ENCODE results near the gene HYPK. TPM values are rescaled to one million over a fixed set of nuclear protein-coding genes. Genes with fewer than 3 reads are reported as not detected.
A peak's percentile ranks its signal among the peaks of the same experiment; 100 is the strongest.

HYPK gene
- total and polyA plus RNA-seq, 2 of the 8 experiments (the other 6 are each of a cell fraction or from before 2014, with no cell fraction given), result 5.4 to 17.6 TPM

GRCh38 chr15:43826029-43826507 lies 25.7 kb downstream of the HYPK start:
- no peak overlapping the region for H2AFZ ChIP-seq (ENCODE audit: low read length)

More at GRCh38 chr15:43826029-43826507, 25.7 kb downstream of the HYPK start:
- Histone ChIP-seq H3K79me1 (ENCODE audit: low read depth, low read length) (no peaks in the 10 kb centered on the region), H3K23ac (ENCODE audit: insufficient read length) (no peak overlapping the region), H3K27me3 (replicated peaks in 1 of 4; ENCODE audit: control insufficient read depth in 3 of 4, extremely low read depth in 1 of 4, insufficient read depth in 3 of 4, low read length in 3 of 4) (peaks cover 0 to 16% (median 4%) of the 10 kb centered on the region in 4 experiments; a peak in 4 of 7 replicates), H3K4ac (replicated peaks; ENCODE audit: insufficient read length, low read depth, low read length) (no peak overlapping the region), H4K91ac (replicated peaks; ENCODE audit: insufficient read length, low read length) (no peak overlapping the region), H3K36me3 (ENCODE audit: control insufficient read depth in 2 of 4, insufficient read depth in 4 of 4, low read length in 3 of 4) (peaks cover 0 to 5% (median 0%) of the 10 kb centered on the region in 4 experiments; a peak in 1 of 8 replicates), H4K8ac (ENCODE audit: extremely low read depth, insufficient read depth, low read length) (peak overlapping the region; percentile 66; the same call in 1 of the 2 replicates), H2BK120ac (replicated peaks; ENCODE audit: low read depth, low read length) (no peak overlapping the region), H3K18ac (ENCODE audit: extremely low read depth, low read length) (no peak overlapping the region; the same call in 1 of the 2 replicates), H3K23me2 (ENCODE audit: low read depth, low read length) (no peaks in the 10 kb centered on the region), H3K4me2 (ENCODE audit: insufficient read depth in 1 of 2, low read depth in 2 of 2, low read length in 2 of 2) (peak overlapping the region in 1 of 2 experiments; percentile 64; a peak in 2 of 4 replicates), H3K4me3 (ENCODE audit: extremely low read depth in 1 of 4, insufficient read depth in 2 of 4, low read depth in 3 of 4, low read length in 4 of 4) (peak overlapping the region in 1 of 4 experiments; percentile 82; a peak in 2 of 8 replicates), H3K9me3 (ENCODE audit: insufficient read depth in 2 of 2, low read depth in 1 of 2, low read length in 1 of 2) (peaks cover 0 to 3% of the 10 kb centered on the region in 2 experiments; a peak in 2 of 4 replicates), H2BK12ac (ENCODE audit: low read depth, low read length) (no peak overlapping the region), H3K79me2 (ENCODE audit: control insufficient read depth in 1 of 2, insufficient read depth in 2 of 2, low read length in 2 of 2) (peaks cover 3 to 21% of the 10 kb centered on the region in 2 experiments), H2BK5ac (ENCODE audit: low read depth, low read length) (no peak overlapping the region), H3K9ac (replicated peaks in 1 of 4; ENCODE audit: extremely low read depth in 1 of 4, low read depth in 3 of 4, low read length in 3 of 4) (no peak overlapping the region), H4K5ac (ENCODE audit: insufficient read length, low read depth, low read length) (no peak overlapping the region), H2BK20ac (ENCODE audit: low read length) (no peak overlapping the region), H2BK15ac (ENCODE audit: low read length) (no peak overlapping the region), H3K56ac (replicated peaks; ENCODE audit: insufficient read length, low read depth, low read length) (no peak overlapping the region), H2AK5ac (ENCODE audit: low read depth, low read length) (no peak overlapping the region), H3K14ac (ENCODE audit: insufficient read length) (no peak overlapping the region), H4K20me1 (replicated peaks in 1 of 2; ENCODE audit: control insufficient read depth in 1 of 2, insufficient read depth in 2 of 2, low read length in 2 of 2) (no peaks in the 10 kb centered on the region), H3K4me1 (replicated peaks in 1 of 4; ENCODE audit: control insufficient read depth in 3 of 4, insufficient read depth in 4 of 4, low read length in 3 of 4) (peaks cover 0 to 4% (median 2%) of the 10 kb centered on the region in 4 experiments; a peak in 4 of 7 replicates), H3K27ac (ENCODE audit: low read depth, low read length) (no peak overlapping the region)
- CTCF ChIA-PET (ENCODE audit: partially characterized antibody), result no interaction called here
- DNase-seq (ENCODE audit: low read depth in 1 of 2, low spot score in 2 of 2) (no peak), FAIRE-seq (no peak)
- TF ChIP-seq TEAD4 (IDR thresholded peaks at IDR 0.05; ENCODE audit: low read depth, low read length) (no peak), CHD2 (IDR thresholded peaks at IDR 0.05; ENCODE audit: low read length) (no peak), POLR2A (IDR thresholded peaks at IDR 0.05; ENCODE audit: control extremely low read depth in 1 of 2, low read depth in 2 of 2, low read length in 2 of 2) (no peak), BRCA1 (IDR thresholded peaks at IDR 0.05; ENCODE audit: low read depth, low read length) (no peak), TAF1 (IDR thresholded peaks at IDR 0.05; ENCODE audit: low read depth, low read length) (no peak), YY1 (IDR thresholded peaks at IDR 0.05; ENCODE audit: low read depth, low read length) (no peak), SAP30 (IDR thresholded peaks at IDR 0.05; ENCODE audit: insufficient read depth, insufficient replicate concordance, low read length) (no peak), RNF2 (IDR thresholded peaks at IDR 0.05; ENCODE audit: borderline replicate concordance, low read depth, low read length, missing control alignments, poor library complexity, severe bottlenecking) (no peak)
- 96% methylated on average over 11 of the region's 11 CpGs; no CpG with 5 or more reads in 1 of the 2 experiments for WGBS, 2 experiments (ENCODE audit: extremely low coverage in 1 of 2, insufficient coverage in 1 of 2, insufficient read length in 1 of 2, insufficient replicate concordance in 2 of 2, low coverage in 1 of 2, low lambda C conversion rate in 2 of 2, missing lambda C conversion rate in 1 of 2)
- POLR2A ChIA-PET (ENCODE audit: partially characterized antibody), result interaction anchor here (0.6 to 1.4 kb wide), 2 partner anchors 35 to 343 kb away, joined by 4 to 5 read pairs; no protein-coding TSS in a partner anchor
